Heart right ventricle (tissue), 16 donors: Measurements from ENCODE around the gene PPP2CA. TPM values are rescaled to one million over a fixed set of nuclear protein-coding genes. Genes with fewer than 3 reads are reported as not detected.

Source experiments
- ATAC-seq, 8 donors: fragments of 200-7000 bp; cut with Tn5 transposase; one replicate each; pipeline ENCODE4 v1.9.1; 2020; ENCODE audit warnings: mild to moderate bottlenecking in 8 of 8, moderate library complexity in 8 of 8, moderate number of reproducible peaks in 1 of 8
- DNase-seq, 2 donors: peaks; one replicate each; pipeline ENCODE4 v3.0.0-alpha.2; 2020
- H3K27ac ChIP-seq, 10 donors: fragments of 200-600 bp; sonication (generic) in 2 of 10; one replicate each; pipeline versions ENCODE4 v1.5.0 to v1.8.0; 2020 to 2022; ENCODE audit warnings: mild to moderate bottlenecking in 3 of 10
- H3K27me3 ChIP-seq, 7 donors: fragments of 200-600 bp; one replicate each; pipeline ENCODE4 v1.8.0; 2021 to 2022; ENCODE audit warnings: mild to moderate bottlenecking in 2 of 7
- H3K36me3 ChIP-seq, 9 donors: fragments of 200-600 bp; sonication (generic) in 1 of 9; one replicate each; pipeline versions ENCODE4 v1.5.0 to v1.8.0; 2020 to 2022; ENCODE audit warnings: mild to moderate bottlenecking in 2 of 9
- H3K4me1 ChIP-seq, 9 donors: fragments of 200-600 bp; sonication (generic) in 1 of 9; one replicate each; pipeline versions ENCODE4 v1.5.0 to v1.8.0; 2020 to 2022; ENCODE audit warnings: mild to moderate bottlenecking in 4 of 9
- H3K4me3 ChIP-seq, 10 donors: fragments of 200-600 bp; sonication (generic) in 2 of 10; one replicate each; pipeline versions ENCODE4 v1.5.0 to v1.8.0; 2020 to 2022; ENCODE audit warnings: mild to moderate bottlenecking in 7 of 10, moderate library complexity in 2 of 10
- H3K9me3 ChIP-seq, 11 donors: fragments of 200-600 bp in 10 of 11; sonication (generic) in 2 of 11; one replicate each; pipeline versions ENCODE4 v1.5.0 to v1.8.0; 2013 to 2022; ENCODE audit warnings: mild to moderate bottlenecking in 2 of 11, control low read depth in 1 of 11, moderate library complexity in 1 of 11
- WGBS, 2 donors: extraction: QIAGEN DNeasy Blood & Tissue Kit; methylation state at CpG; one replicate each; pipeline ENCODE4 v1.1.7; 2013; ENCODE audit warnings: inconsistent platforms in 1 of 2; 5-methylcytosine and 5-hydroxymethylcytosine counted together
- intact Hi-C, 10 donors: fragments of 100-400 bp; cut with DNase I; formaldehyde crosslinking; loops; one replicate each; pipeline versions ENCODE4 v1.11.1 to v1.14.2; 2022
- microRNA-seq, 2 donors: library from miRNA; unstranded; fragments of <30 nt; microRNA quantifications; one replicate each; pipeline ENCODE4 v1.2.0, GENCODE V29; 2021
- polyA plus RNA-seq, 2 donors: library from polyadenylated mRNA; stranded (reverse); fragments of 200-250 nt; gene quantifications; one replicate each; pipeline ENCODE4 v1.2.3, GENCODE V29; 2013
- total RNA-seq, 10 donors: library from RNA; stranded (reverse); fragmentation: NEBNext Ultra II Directional in 3 of 10; extraction: Animal tissue kit (Norgen Biotek cat#: 25700) in 3 of 10; gene quantifications; one replicate each; pipeline versions ENCODE4 v1.2.1 to v1.2.4, GENCODE V29; 2021 to 2023
- TF ChIP-seq, protein P1 (sequence below), 9 donors: fragments of 200-600 bp; sonication (generic) in 2 of 9; IDR thresholded peaks; one replicate each; pipeline versions ENCODE4 v1.5.0 to v1.8.0; 2021 to 2022; ENCODE audit warnings: antibody characterized with exemption in 9 of 9, mild to moderate bottlenecking in 5 of 9, moderate library complexity in 1 of 9
- donor health status: Arrhythmogenic right ventricular cardiomyopathy.
- donor health status: ischemic (EF 13 %, LVEDD 7.1; RV severe dilation, severe dysfunction).
- donor health status: healthy with polysubstance abuse.
- donor health status: DM: no; HTN: yes; CAD: no.
- donor health status: DM: no; HTN: no; CAD: no.
- donor health status: ischemic (EF 25% LVEDD 6.9; RV normal size, moderate dysfunction).
- donor health status: ischemic (EF 25% LVEDD 5.7; RV mildly dilated, moderate dysfunction).
- donor health status: healthy.
- donor health status: DM: yes; HTN: yes; CAD: no.
- donor health status: Ischemic cardiomyopathy.
- donor health status: ischemic (EF 35%, LVEDD 5.7; RV mildly dilated, moderate dysfunction).
- donor health status: nonischemic (EF 11% LVEDD 7.7; RV severe dilation, severe dysfunction).
- donor health status: DM: yes; HTN: yes; CAD: no.
- donor health status: PGD.
- donor health status: ischemic (EF 29% LVEDD 5.4; RV normal size, mild dysfunction).
- donor health status: nonischemic (EF 23%, LVEDD 6.1; RV moderate dilation, normal function).

Gene PPP2CA
- total and polyA plus RNA-seq, 12 donors, result 47.1 to 249 (median 168) TPM

- 67 to 68% methylated on average over 1 of the region's 1 CpG for WGBS, 2 donors
- ATAC-seq, result no peak
- intact Hi-C loops, result loop anchor here in 5 of 10 donors (1.0 to 10.0 kb wide), 5 partner anchors 50 to 106 kb away; no protein-coding TSS in a partner anchor
Observed at GRCh38 chr5:134145041-134145757, 80.7 kb downstream of the PPP2CA start.

More at GRCh38 chr5:134145041-134145757, 80.7 kb downstream of the PPP2CA start:
- TF ChIP-seq, protein P1, sequence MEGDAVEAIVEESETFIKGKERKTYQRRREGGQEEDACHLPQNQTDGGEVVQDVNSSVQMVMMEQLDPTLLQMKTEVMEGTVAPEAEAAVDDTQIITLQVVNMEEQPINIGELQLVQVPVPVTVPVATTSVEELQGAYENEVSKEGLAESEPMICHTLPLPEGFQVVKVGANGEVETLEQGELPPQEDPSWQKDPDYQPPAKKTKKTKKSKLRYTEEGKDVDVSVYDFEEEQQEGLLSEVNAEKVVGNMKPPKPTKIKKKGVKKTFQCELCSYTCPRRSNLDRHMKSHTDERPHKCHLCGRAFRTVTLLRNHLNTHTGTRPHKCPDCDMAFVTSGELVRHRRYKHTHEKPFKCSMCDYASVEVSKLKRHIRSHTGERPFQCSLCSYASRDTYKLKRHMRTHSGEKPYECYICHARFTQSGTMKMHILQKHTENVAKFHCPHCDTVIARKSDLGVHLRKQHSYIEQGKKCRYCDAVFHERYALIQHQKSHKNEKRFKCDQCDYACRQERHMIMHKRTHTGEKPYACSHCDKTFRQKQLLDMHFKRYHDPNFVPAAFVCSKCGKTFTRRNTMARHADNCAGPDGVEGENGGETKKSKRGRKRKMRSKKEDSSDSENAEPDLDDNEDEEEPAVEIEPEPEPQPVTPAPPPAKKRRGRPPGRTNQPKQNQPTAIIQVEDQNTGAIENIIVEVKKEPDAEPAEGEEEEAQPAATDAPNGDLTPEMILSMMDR (IDR thresholded peaks at IDR 0.05), result no peak
- Histone ChIP-seq H3K4me3 (no peak overlapping the region), H3K9me3 (no peaks in the 10 kb centered on the region), H3K4me1 (peaks cover under 1 to 49% (median 24%) of the 10 kb centered on the region in 9 donors), H3K27me3 (no peaks in the 10 kb centered on the region), H3K27ac (peak overlapping the region in 1 of 10 donors; percentile 40), H3K36me3 (peaks cover 0 to 98% (median 8%) of the 10 kb centered on the region in 9 donors)
- DNase-seq, result no peak

Small RNA genes within 50 kb of the gene (microRNA-seq; reads per million reads assigned to microRNA genes)
- 0 reads per million in 2 donors for gene MIR3661

Other genes with a start within 250 kb of the PPP2CA start
- 100 to 1,000 TPM; 440 to 609 (median 535) TPM for gene VDAC1, start 221.1 kb downstream of the PPP2CA start, total RNA-seq
- 100 to 1,000 TPM; 229 to 359 TPM for gene VDAC1, start 221.1 kb downstream of the PPP2CA start, polyA plus RNA-seq
- 1 to 10 TPM in 9 of 10 donors, under 1 TPM in 1; 0.42 to 5.9 (median 2.0) TPM for gene TCF7, start 111.4 kb downstream of the PPP2CA start, total RNA-seq
- 1 to 10 TPM; 1.0 TPM for gene TCF7, start 111.4 kb downstream of the PPP2CA start, polyA plus RNA-seq
- gene SKP1, start 49.1 kb downstream of the PPP2CA start, total RNA-seq, result 100 to 1,000 TPM; 424 to 543 (median 483) TPM
- gene SKP1, start 49.1 kb downstream of the PPP2CA start, polyA plus RNA-seq, result 100 to 1,000 TPM in 1 of 2 donors, 10 to 100 TPM in 1; 65.2 to 675 TPM
- gene CDKL3, start 141.1 kb upstream of the PPP2CA start, total RNA-seq, result 1 to 10 TPM; 2.4 to 7.1 (median 5.0) TPM
- gene CDKL3, start 141.1 kb upstream of the PPP2CA start, polyA plus RNA-seq, result 1 to 10 TPM; 4.1 to 6.1 TPM
- gene UBE2B, start 145.5 kb upstream of the PPP2CA start, total RNA-seq, result 100 to 1,000 TPM; 195 to 260 (median 227) TPM
- 100 to 1,000 TPM in 1 of 2 donors, 10 to 100 TPM in 1; 98.9 to 181 TPM for gene UBE2B, start 145.5 kb upstream of the PPP2CA start, polyA plus RNA-seq
- 10 to 100 TPM; 29.1 to 39.8 (median 37.3) TPM for gene CDKN2AIPNL, start 185.8 kb upstream of the PPP2CA start, total RNA-seq
- gene CDKN2AIPNL, start 185.8 kb upstream of the PPP2CA start, polyA plus RNA-seq, result 10 to 100 TPM; 33.7 to 87.6 TPM